Measurements from ENCODE around the gene S100PBP. TPM values are rescaled to one million over a fixed set of nuclear protein-coding genes. Genes with fewer than 3 reads are reported as not detected.
"Not testable (repeated sequence)": the region's sequence is repeated elsewhere in the genome, so short reads cannot be mapped to it uniquely, and the experiment has no call there.

The S100PBP gene
- total and polyA plus RNA-seq, 2 of the 13 experiments (the other 11 are each of a cell fraction or from before 2014, with no cell fraction given): 20.4 to 26.1 TPM

- intact Hi-C loops (cut with micrococcal nuclease; ENCODE audit: unreplicated experiment): no loop called here
- in situ Hi-C loops (cut with HindIII; ENCODE audit: extremely low pct_ligation_motif_present, low pct_unique_long_range_greater_than_20kb): no loop called here
- Histone ChIP-seq H3K9me3 (ENCODE audit: low read length) (no peaks in the 10 kb centered on the region), H3K36me3 (replicated peaks in 1 of 2; ENCODE audit: control insufficient read depth in 1 of 2, insufficient read depth in 2 of 2, low read length in 2 of 2) (no peaks in the 10 kb centered on the region), H4K20me1 (ENCODE audit: insufficient read depth, low read length) (no peaks in the 10 kb centered on the region), H3K79me2 (ENCODE audit: insufficient read depth, low read length) (no peaks in the 10 kb centered on the region), H3K27me3 (ENCODE audit: control insufficient read depth in 1 of 2, insufficient read depth in 2 of 2, low read length in 2 of 2) (peaks cover 4 to 28% of the 10 kb centered on the region in 2 experiments), H3K4me3 (replicated peaks in 1 of 3; ENCODE audit: insufficient read depth in 1 of 3, low read depth in 2 of 3, low read length in 3 of 3) (no peak overlapping the region), H2AFZ (ENCODE audit: low read length) (no peak overlapping the region), H3K4me2 (ENCODE audit: low read depth, low read length) (no peak overlapping the region), H3K27ac (ENCODE audit: extremely low read length, insufficient read depth, low read length) (no peak overlapping the region), H3K4me1 (ENCODE audit: insufficient read depth, low read length) (0 out of 2 replicates have a peak, but pooled peaks cover 7% of the 10 kb centered on the region), H3K9ac (ENCODE audit: insufficient read depth, low read depth, low read length) (no peak overlapping the region)
- FAIRE-seq (no peak), ATAC-seq (no peak), DNase-seq (ENCODE audit: low spot score) (no peak)
- BruUV-seq (replicated peaks): no TSS peak
- CTCF ChIA-PET (ENCODE audit: low intra/inter-chr PET ratio, low total read pairs): no interaction called here
- POLR2A ChIA-PET: no interaction called here
- TF ChIP-seq ASH2L (IDR thresholded peaks at IDR 0.05; ENCODE audit: insufficient read length, low read depth, low read length) (no peak), ATM (IDR thresholded peaks at IDR 0.05; ENCODE audit: borderline replicate concordance) (no peak), NFRKB (IDR thresholded peaks at IDR 0.05) (no peak), GLI4 (CRISPR knock-in tag; IDR thresholded peaks at IDR 0.05; ENCODE audit: borderline replicate concordance) (no peak), ZNF816 (CRISPR knock-in tag; IDR thresholded peaks at IDR 0.05; ENCODE audit: borderline replicate concordance) (no peak), GATA4 (IDR thresholded peaks at IDR 0.05; ENCODE audit: borderline replicate concordance, low read depth) (no peak), TP53 (CRISPR knock-in tag; conservative IDR thresholded peaks at IDR 0.05) (no peak)
- WGBS (ENCODE audit: low lambda C conversion rate): 13% methylated on average over 2 of the region's 2 CpGs
These were observed 87.3 kb downstream of the S100PBP start for GRCh38 chr1:32904797-32905196.

DNA sequence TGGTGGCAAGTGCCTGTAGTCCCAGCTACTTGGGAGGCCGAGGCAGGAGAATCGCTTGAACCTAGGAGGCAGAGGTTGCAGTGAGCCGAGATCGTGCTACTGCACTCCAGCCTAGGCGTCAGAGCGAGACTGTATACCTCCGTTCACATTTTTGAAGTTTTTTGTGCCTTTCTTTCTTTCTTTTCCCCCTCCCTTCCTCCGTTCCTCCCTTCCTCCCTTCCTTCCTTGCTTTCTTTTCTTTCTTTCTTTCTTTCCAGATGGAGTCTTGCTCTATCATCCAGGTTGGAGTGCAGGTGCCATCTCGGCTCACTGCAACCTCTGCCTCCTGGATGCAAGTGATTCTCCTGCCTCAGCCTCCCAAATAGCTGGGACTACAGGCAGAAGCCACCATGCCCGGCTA is 88.1 kb downstream of the S100PBP start:
- BruUV-seq (replicated peaks); H3K4me2 ChIP-seq (ENCODE audit: low read depth, low read length); H3K79me2 ChIP-seq (ENCODE audit: insufficient read depth, low read length); intact Hi-C loops (cut with micrococcal nuclease; ENCODE audit: unreplicated experiment); H2AFZ ChIP-seq (ENCODE audit: low read length); H4K20me1 ChIP-seq (ENCODE audit: insufficient read depth, low read length); H3K4me3 ChIP-seq (replicated peaks in 1 of 3; ENCODE audit: insufficient read depth in 1 of 3, low read depth in 2 of 3, low read length in 3 of 3); CTCF ChIA-PET (ENCODE audit: low intra/inter-chr PET ratio, low total read pairs); H3K4me1 ChIP-seq (ENCODE audit: insufficient read depth, low read length); POLR2A ChIA-PET; H3K9ac ChIP-seq (ENCODE audit: insufficient read depth, low read depth, low read length); FAIRE-seq; H3K27ac ChIP-seq (ENCODE audit: extremely low read length, insufficient read depth, low read length); H3K9me3 ChIP-seq (ENCODE audit: low read length); DNase-seq (ENCODE audit: low spot score); ATAC-seq; H3K36me3 ChIP-seq (replicated peaks in 1 of 2; ENCODE audit: control insufficient read depth in 1 of 2, insufficient read depth in 2 of 2, low read length in 2 of 2); in situ Hi-C loops (cut with HindIII; ENCODE audit: extremely low pct_ligation_motif_present, low pct_unique_long_range_greater_than_20kb): not testable (repeated sequence)
- 39% methylated on average over 9 of the region's 10 CpGs for WGBS (ENCODE audit: low lambda C conversion rate)
- H3K27me3 ChIP-seq (ENCODE audit: control insufficient read depth in 1 of 2, insufficient read depth in 2 of 2, low read length in 2 of 2): peaks cover 2 to 23% of the 10 kb centered on the region in 2 experiments
